ENCODE results near the gene HTRA2. TPM values are rescaled to one million over a fixed set of nuclear protein-coding genes. Genes with fewer than 3 reads are reported as not detected.

HTRA2 gene
- total RNA-seq, 4 donors from 2014 or later, result 13.1 to 40.1 (median 33.9) TPM

- no peaks in the 10 kb centered on the region for H3K9me3 ChIP-seq
- no peaks in the 10 kb centered on the region for H3K4me1 ChIP-seq
- H3K4me3 ChIP-seq, result no peak overlapping the region
- TF ChIP-seq POLR2A (IDR thresholded peaks at IDR 0.05), result no peak
- no peak for TF ChIP-seq CTCF (IDR thresholded peaks at IDR 0.05)
- no peaks in the 10 kb centered on the region for H3K36me3 ChIP-seq
- no peak overlapping the region for H3K27ac ChIP-seq
- DNase-seq, result no peak
- H3K27me3 ChIP-seq, result no peaks in the 10 kb centered on the region
- intact Hi-C loops (cut with DNase I; ENCODE audit: low total_unique reads), result no loop called here
Observed at GRCh38 chr2:74569686-74570085, 40.0 kb downstream of the HTRA2 start.

DNA sequence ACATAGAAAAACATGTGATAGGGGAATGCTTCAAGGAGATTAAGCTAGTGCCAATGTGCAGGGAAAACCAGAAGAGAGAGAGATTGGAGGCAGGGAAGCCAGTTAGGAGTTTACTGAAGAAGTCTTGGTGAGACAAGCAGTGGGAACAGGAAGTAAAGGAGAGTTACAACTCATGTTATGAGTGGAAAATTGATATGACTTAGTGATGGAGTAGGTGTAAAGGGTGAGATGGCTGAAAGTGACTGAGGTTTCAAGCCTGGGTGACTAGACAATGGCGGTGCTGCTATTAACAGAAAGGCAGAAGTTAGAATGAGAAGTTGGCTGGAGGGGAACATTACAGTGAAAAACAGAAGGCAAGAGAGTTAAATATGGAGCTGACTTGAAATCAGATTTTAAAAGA lies 41.3 kb downstream of the HTRA2 start:
- no peak for DNase-seq
- Histone ChIP-seq H3K4me1 (no peaks in the 10 kb centered on the region), H3K36me3 (no peaks in the 10 kb centered on the region), H3K9me3 (no peaks in the 10 kb centered on the region), H3K4me3 (no peak overlapping the region), H3K27ac (no peak overlapping the region), H3K27me3 (no peaks in the 10 kb centered on the region)
- TF ChIP-seq POLR2A (IDR thresholded peaks at IDR 0.05) (no peak), CTCF (IDR thresholded peaks at IDR 0.05) (no peak)
- intact Hi-C loops (cut with DNase I; ENCODE audit: low total_unique reads), result no loop called here

DNA sequence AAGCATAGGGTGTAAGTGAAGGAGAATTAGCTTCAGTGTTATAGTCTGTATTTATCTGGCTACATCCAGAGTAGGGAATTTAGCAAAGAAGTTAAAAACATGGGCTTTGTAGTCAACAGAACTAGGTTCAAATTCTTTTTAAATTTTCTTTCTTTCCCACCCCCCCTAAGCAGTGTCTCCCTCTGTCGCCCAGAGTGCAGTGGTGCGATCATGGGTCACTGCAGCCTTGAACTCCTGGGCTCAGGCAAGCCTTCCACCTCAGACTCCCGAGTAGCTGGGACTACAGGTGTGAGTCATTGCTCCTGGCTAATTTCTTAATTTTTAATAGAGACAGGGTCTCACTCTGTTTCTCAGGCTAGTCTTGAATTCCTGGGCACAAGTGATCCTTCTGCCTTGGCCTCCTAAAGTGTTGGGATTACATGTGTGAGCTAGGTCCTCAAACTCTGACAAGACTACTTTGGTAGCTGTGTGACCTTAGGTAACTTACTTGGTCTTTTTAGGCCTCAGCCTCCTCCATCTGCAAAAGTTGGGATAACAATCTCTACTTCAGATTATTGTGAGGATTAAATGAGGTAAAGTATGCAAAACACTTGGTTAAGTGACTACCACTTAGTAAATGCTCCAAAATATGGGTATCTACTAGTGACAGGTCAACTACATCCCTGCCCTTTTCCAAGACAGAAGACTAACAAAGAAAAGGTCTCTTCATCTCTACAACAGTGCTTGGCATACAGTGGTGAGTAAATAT lies 42.6 kb downstream of the HTRA2 start:
- no peak for TF ChIP-seq POLR2A (IDR thresholded peaks at IDR 0.05)
- TF ChIP-seq CTCF (IDR thresholded peaks at IDR 0.05), result no peak
- DNase-seq, result no peak
- no peak overlapping the region for H3K4me3 ChIP-seq
- H3K27me3 ChIP-seq, result no peaks in the 10 kb centered on the region
- H3K27ac ChIP-seq, result no peak overlapping the region
- H3K36me3 ChIP-seq, result no peaks in the 10 kb centered on the region
- H3K4me1 ChIP-seq, result no peaks in the 10 kb centered on the region
- no peaks in the 10 kb centered on the region for H3K9me3 ChIP-seq
- intact Hi-C loops (cut with DNase I; ENCODE audit: low total_unique reads), result no loop called here

GRCh38 chr2:74573747-74574562 lies 44.2 kb downstream of the HTRA2 start:
- TF ChIP-seq CTCF (IDR thresholded peaks at IDR 0.05) (no peak), POLR2A (IDR thresholded peaks at IDR 0.05) (no peak)
- Histone ChIP-seq H3K27me3 (no peaks in the 10 kb centered on the region), H3K9me3 (no peaks in the 10 kb centered on the region), H3K4me3 (no peak overlapping the region), H3K36me3 (no peaks in the 10 kb centered on the region), H3K4me1 (no peaks in the 10 kb centered on the region), H3K27ac (no peak overlapping the region)
- intact Hi-C loops (cut with DNase I; ENCODE audit: low total_unique reads), result no loop called here
- DNase-seq, result no peak

DNA sequence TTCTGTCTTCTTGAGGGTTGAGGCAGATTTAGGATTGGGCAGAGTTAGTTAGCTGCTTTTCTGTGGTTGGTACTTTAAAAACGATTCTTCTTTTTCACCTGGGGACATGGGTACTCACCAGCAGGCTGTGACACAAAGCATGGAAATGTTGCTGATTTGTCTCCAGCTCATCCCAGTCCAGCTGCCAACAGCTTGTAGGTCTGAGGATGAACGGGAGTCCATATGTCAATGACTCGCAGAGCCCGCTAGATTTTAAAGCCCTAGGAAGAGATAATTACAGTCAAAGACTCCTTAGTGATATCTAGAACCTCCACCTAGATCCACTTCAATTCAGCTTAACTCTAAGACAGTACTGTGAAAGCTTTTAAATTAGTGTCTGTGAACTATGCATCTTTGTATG lies 45.6 kb downstream of the HTRA2 start:
- H3K36me3 ChIP-seq, result no peaks in the 10 kb centered on the region
- no peak for DNase-seq
- no peak overlapping the region for H3K4me3 ChIP-seq
- no peaks in the 10 kb centered on the region for H3K27me3 ChIP-seq
- no peaks in the 10 kb centered on the region for H3K9me3 ChIP-seq
- H3K4me1 ChIP-seq, result no peaks in the 10 kb centered on the region
- no peak for TF ChIP-seq CTCF (IDR thresholded peaks at IDR 0.05)
- no peak for TF ChIP-seq POLR2A (IDR thresholded peaks at IDR 0.05)
- intact Hi-C loops (cut with DNase I; ENCODE audit: low total_unique reads), result no loop called here
- no peak overlapping the region for H3K27ac ChIP-seq
